OCI-LY3 (cell line): ENCODE measurements around the gene SPECC1.

Experiments
- CTCF ChIP-seq: fragments of 200-600, 300-600 bp; sonication (generic); IDR thresholded peaks from 2 replicates; pipeline ENCODE4 v1.5.1; 2014; ENCODE audit warnings: antibody characterized with exemption, low read length, low read depth
- EZH2phosphoT487 ChIP-seq: fragments of 200-600 bp; shearing (Covaris generic); IDR thresholded peaks from 2 replicates; pipeline ENCODE4 v1.6.1; 2018; ENCODE audit warnings: antibody characterized with exemption, mixed run types, low read depth

GRCh38 chr17:20184181-20184580 lies 175.0 kb downstream of the SPECC1 start:
- TF ChIP-seq CTCF (no peak), EZH2phosphoT487 (no peak)
